SK-N-MC (cell line): Measurements from ENCODE around the gene RFX8.

Source experiments
- DNase-seq: peaks from one replicate; pipeline ENCODE4 v3.0.0-alpha.2; 2011; ENCODE audit warnings: low read depth, low spot score
- H3K27ac ChIP-seq: fragments of 200-600 bp; sonication (generic); 2 replicates; pipeline ENCODE4 v1.5.1; 2016; ENCODE audit warnings: mixed run types
- H3K36me3 ChIP-seq: fragments of 200-600 bp; sonication (generic); 2 replicates; pipeline ENCODE4 v1.6.1; 2017; ENCODE audit warnings: antibody characterized with exemption, low read length, mixed read lengths; ENCODE audit not compliant: insufficient read depth
- H3K4me3 ChIP-seq: fragments of 200-600 bp; sonication (generic); 2 replicates; pipeline ENCODE4 v1.5.1; 2016
- H3K9ac ChIP-seq: fragments of 200-600 bp; sonication (generic); 2 replicates; pipeline ENCODE4 v1.8.0; 2017; ENCODE audit warnings: mixed run types, mixed read lengths; ENCODE audit not compliant: insufficient read length
- H3K9me3 ChIP-seq: fragments of 200-600 bp; sonication (generic); 2 replicates; pipeline ENCODE4 v1.6.1; 2017; ENCODE audit warnings: low read depth, mild to moderate bottlenecking, antibody characterized with exemption, low read length, moderate library complexity, mixed read lengths
- EZH2 ChIP-seq: fragments of 200-600 bp; sonication (generic); IDR thresholded peaks from one replicate; pipeline ENCODE4 v1.6.1; 2017; ENCODE audit warnings: antibody characterized with exemption
- FOXP2 ChIP-seq: optimal IDR thresholded peaks from 2 replicates; pipeline ENCODE3; 2011; ENCODE audit warnings: mild to moderate bottlenecking, moderate library complexity; ENCODE audit not compliant: insufficient read depth; ENCODE audit errors: extremely low read length, control extremely low read depth
- POLR2AphosphoS5 ChIP-seq: IDR thresholded peaks from 2 replicates; pipeline ENCODE4 v1.6.1; 2012; ENCODE audit warnings: mild to moderate bottlenecking, low read depth, low read length, borderline replicate concordance

RFX8 gene

GRCh38 chr2:101362777-101363176, 112.1 kb downstream of the RFX8 start:
- H3K27ac ChIP-seq, result no peak overlapping the region
- H3K9me3 ChIP-seq, result no peaks in the 10 kb centered on the region
- no peaks in the 10 kb centered on the region for H3K36me3 ChIP-seq
- H3K9ac ChIP-seq, result no peak overlapping the region
- no peak for DNase-seq
- no peak overlapping the region for H3K4me3 ChIP-seq
- no peak for TF ChIP-seq EZH2
- no peak for TF ChIP-seq FOXP2
- TF ChIP-seq POLR2AphosphoS5, result no peak

- Histone ChIP-seq H3K9me3 (no peaks in the 10 kb centered on the region), H3K4me3 (no peak overlapping the region), H3K27ac (no peak overlapping the region), H3K9ac (no peak overlapping the region), H3K36me3 (no peaks in the 10 kb centered on the region)
- no peak for DNase-seq
- TF ChIP-seq FOXP2 (no peak), EZH2 (no peak), POLR2AphosphoS5 (no peak)
Observed at GRCh38 chr2:101362316-101362715, 112.6 kb downstream of the RFX8 start.

GRCh38 chr2:101361522-101361921, 113.4 kb downstream of the RFX8 start:
- Histone ChIP-seq H3K9me3 (no peaks in the 10 kb centered on the region), H3K36me3 (no peaks in the 10 kb centered on the region), H3K4me3 (no peak overlapping the region), H3K27ac (no peak overlapping the region), H3K9ac (no peak overlapping the region)
- no peak for DNase-seq
- TF ChIP-seq EZH2, result no peak
- no peak for TF ChIP-seq FOXP2
- TF ChIP-seq POLR2AphosphoS5, result no peak

GRCh38 chr2:101361121-101361520, 113.8 kb downstream of the RFX8 start:
- no peak for DNase-seq
- Histone ChIP-seq H3K9ac (no peak overlapping the region), H3K9me3 (no peaks in the 10 kb centered on the region), H3K36me3 (no peaks in the 10 kb centered on the region), H3K4me3 (no peak overlapping the region), H3K27ac (no peak overlapping the region)
- TF ChIP-seq FOXP2 (no peak), POLR2AphosphoS5 (no peak), EZH2 (no peak)

- H3K9ac ChIP-seq, result no peak overlapping the region
- H3K4me3 ChIP-seq, result no peak overlapping the region
- no peak for DNase-seq
- H3K9me3 ChIP-seq, result no peaks in the 10 kb centered on the region
- TF ChIP-seq FOXP2 (no peak), EZH2 (no peak), POLR2AphosphoS5 (no peak)
- H3K27ac ChIP-seq, result no peak overlapping the region
- H3K36me3 ChIP-seq, result no peaks in the 10 kb centered on the region
Observed at GRCh38 chr2:101360232-101360631, 114.7 kb downstream of the RFX8 start.

GRCh38 chr2:101359410-101359954, 115.4 kb downstream of the RFX8 start:
- Histone ChIP-seq H3K9me3 (no peaks in the 10 kb centered on the region), H3K4me3 (no peak overlapping the region), H3K27ac (no peak overlapping the region), H3K36me3 (no peaks in the 10 kb centered on the region), H3K9ac (no peak overlapping the region)
- TF ChIP-seq EZH2 (no peak), FOXP2 (no peak), POLR2AphosphoS5 (no peak)
- DNase-seq, result no peak

GRCh38 chr2:101357376-101357775, 117.5 kb downstream of the RFX8 start:
- TF ChIP-seq FOXP2, result no peak
- no peak for TF ChIP-seq EZH2
- no peak for TF ChIP-seq POLR2AphosphoS5
- Histone ChIP-seq H3K36me3 (no peaks in the 10 kb centered on the region), H3K4me3 (no peak overlapping the region), H3K27ac (no peak overlapping the region), H3K9me3 (no peaks in the 10 kb centered on the region), H3K9ac (no peak overlapping the region)
- no peak for DNase-seq

GRCh38 chr2:101356521-101356920, 118.4 kb downstream of the RFX8 start:
- DNase-seq, result no peak
- H3K4me3 ChIP-seq, result no peak overlapping the region
- TF ChIP-seq POLR2AphosphoS5 (no peak), FOXP2 (no peak)
- no peaks in the 10 kb centered on the region for H3K9me3 ChIP-seq
- no peak overlapping the region for H3K9ac ChIP-seq
- no peaks in the 10 kb centered on the region for H3K36me3 ChIP-seq
- no peak overlapping the region for H3K27ac ChIP-seq

- TF ChIP-seq POLR2AphosphoS5 (no peak), EZH2 (no peak), FOXP2 (no peak)
- H3K9me3 ChIP-seq, result no peaks in the 10 kb centered on the region
- H3K36me3 ChIP-seq, result no peaks in the 10 kb centered on the region
- DNase-seq, result no peak
- H3K27ac ChIP-seq, result no peak overlapping the region
- no peak overlapping the region for H3K9ac ChIP-seq
- H3K4me3 ChIP-seq, result no peak overlapping the region
Observed at GRCh38 chr2:101356055-101356454, 118.9 kb downstream of the RFX8 start.
